OCI-LY3 (cell line): ENCODE results near the gene SIGLEC11.

Experiments used
- H2AFZ ChIP-seq: fragments of 200-600, 300-600 bp; shearing (Covaris generic); 2 replicates; pipeline ENCODE4 v1.6.0; 2014; ENCODE audit warnings: antibody characterized with exemption, low read depth, low read length
- H3K27ac ChIP-seq: fragments of 200-600, 300-600 bp; sonication (generic); 2 replicates; pipeline ENCODE4 v1.5.1; 2014; ENCODE audit warnings: mild to moderate bottlenecking, low read length, moderate library complexity, mixed read lengths
- H3K27me3 ChIP-seq: fragments of 200-600, 300-600 bp; sonication (generic); 2 replicates; pipeline ENCODE4 v1.6.1; 2014; ENCODE audit warnings: low read depth, low read length, mixed read lengths
- H3K36me3 ChIP-seq: fragments of 200-600, 300-600 bp; sonication (generic); replicated peaks from 2 replicates; pipeline ENCODE3; 2014; ENCODE audit warnings: low read depth, low read length, mixed read lengths
- H3K4me1 ChIP-seq: fragments of 300-600, 200-600 bp; sonication (generic); 2 replicates; pipeline ENCODE4 v1.6.1; 2014; ENCODE audit warnings: low read length, mixed read lengths
- H3K4me2 ChIP-seq: fragments of 200-600, 300-600 bp; sonication (generic); 2 replicates; pipeline ENCODE4 v1.6.1; 2014; ENCODE audit warnings: low read length, mixed read lengths
- H3K4me3 ChIP-seq: fragments of 300-600, 200-600 bp; sonication (generic); 2 replicates; pipeline ENCODE4 v1.5.1; 2014; ENCODE audit warnings: antibody characterized with exemption, mild to moderate bottlenecking, low read length, moderate library complexity
- H3K79me2 ChIP-seq: fragments of 300-600, 200-600 bp; shearing (Covaris generic); 2 replicates; pipeline ENCODE4 v1.6.1; 2014; ENCODE audit warnings: mild to moderate bottlenecking, low read length, mixed read lengths
- H3K9ac ChIP-seq: fragments of 300-600, 200-600 bp; shearing (Covaris generic); 2 replicates; pipeline ENCODE4 v1.6.0; 2014; ENCODE audit warnings: mild to moderate bottlenecking, low read length, moderate library complexity
- H3K9me3 ChIP-seq: fragments of 200-600, 300-600 bp; shearing (Covaris generic); 2 replicates; pipeline ENCODE4 v1.6.1; 2014; ENCODE audit warnings: low read length, mixed read lengths; ENCODE audit not compliant: insufficient read depth
- H4K20me1 ChIP-seq: fragments of 200-600, 300-600 bp; sonication (generic); 2 replicates; pipeline ENCODE4 v1.6.1; 2016; ENCODE audit warnings: low read length, mixed read lengths; ENCODE audit not compliant: insufficient read depth
- EZH2phosphoT487 ChIP-seq: fragments of 200-600 bp; shearing (Covaris generic); IDR thresholded peaks from 2 replicates; pipeline ENCODE4 v1.6.1; 2018; ENCODE audit warnings: antibody characterized with exemption, mixed run types, low read depth
- TF ChIP-seq, protein P1 (sequence below): fragments of 200-600, 300-600 bp; sonication (generic); IDR thresholded peaks from 2 replicates; pipeline ENCODE4 v1.5.1; 2014; ENCODE audit warnings: antibody characterized with exemption, low read length, low read depth

Gene SIGLEC11

DNA sequence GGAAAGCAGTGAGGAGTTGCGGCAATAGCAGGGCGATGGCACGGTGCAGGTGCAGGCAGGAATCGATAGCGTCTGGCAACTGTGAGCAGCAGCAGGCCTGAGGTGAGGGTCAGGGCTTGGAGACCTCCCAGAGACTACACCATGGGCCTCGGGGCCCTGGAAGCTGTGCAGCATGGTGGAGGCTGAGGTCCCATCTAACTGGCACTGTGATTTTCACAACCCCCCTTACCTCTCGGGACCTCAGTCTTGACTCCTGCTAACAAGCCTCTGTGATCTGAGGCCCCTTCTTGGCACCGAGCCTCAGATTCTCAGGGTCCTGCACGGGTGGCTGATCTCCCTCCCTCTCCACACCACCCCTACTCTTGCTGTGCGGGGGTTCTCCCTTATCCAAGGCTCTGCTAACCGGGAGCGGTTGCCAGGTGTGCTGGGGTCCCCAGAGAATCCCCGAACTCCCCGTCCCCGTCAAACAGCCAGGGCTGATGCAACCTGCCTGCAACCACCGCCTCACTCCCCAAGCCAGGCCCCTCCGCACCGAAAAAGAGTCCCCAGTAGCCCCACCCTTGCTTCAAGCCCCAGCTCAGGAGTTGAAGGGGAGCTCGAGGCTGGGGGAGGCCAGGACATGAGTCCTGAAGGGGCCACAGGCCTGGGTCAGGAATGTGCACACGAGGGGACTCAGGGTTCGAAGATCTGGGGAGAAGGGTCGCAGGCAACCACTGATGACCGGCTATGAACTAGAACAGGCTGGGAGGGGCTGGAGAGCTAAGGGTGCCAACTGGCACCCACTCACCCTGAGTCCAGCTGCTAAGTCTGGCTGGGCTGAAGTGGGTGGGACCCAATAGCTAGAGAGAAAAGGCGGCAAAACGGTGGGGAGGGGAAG is 36.7 kb downstream of the SIGLEC11 start:
- H3K27ac ChIP-seq, result peak overlapping the region; percentile 94
- H3K36me3 ChIP-seq, result peaks cover 31% of the 10 kb centered on the region
- no peaks in the 10 kb centered on the region for H4K20me1 ChIP-seq
- TF ChIP-seq, protein P1, sequence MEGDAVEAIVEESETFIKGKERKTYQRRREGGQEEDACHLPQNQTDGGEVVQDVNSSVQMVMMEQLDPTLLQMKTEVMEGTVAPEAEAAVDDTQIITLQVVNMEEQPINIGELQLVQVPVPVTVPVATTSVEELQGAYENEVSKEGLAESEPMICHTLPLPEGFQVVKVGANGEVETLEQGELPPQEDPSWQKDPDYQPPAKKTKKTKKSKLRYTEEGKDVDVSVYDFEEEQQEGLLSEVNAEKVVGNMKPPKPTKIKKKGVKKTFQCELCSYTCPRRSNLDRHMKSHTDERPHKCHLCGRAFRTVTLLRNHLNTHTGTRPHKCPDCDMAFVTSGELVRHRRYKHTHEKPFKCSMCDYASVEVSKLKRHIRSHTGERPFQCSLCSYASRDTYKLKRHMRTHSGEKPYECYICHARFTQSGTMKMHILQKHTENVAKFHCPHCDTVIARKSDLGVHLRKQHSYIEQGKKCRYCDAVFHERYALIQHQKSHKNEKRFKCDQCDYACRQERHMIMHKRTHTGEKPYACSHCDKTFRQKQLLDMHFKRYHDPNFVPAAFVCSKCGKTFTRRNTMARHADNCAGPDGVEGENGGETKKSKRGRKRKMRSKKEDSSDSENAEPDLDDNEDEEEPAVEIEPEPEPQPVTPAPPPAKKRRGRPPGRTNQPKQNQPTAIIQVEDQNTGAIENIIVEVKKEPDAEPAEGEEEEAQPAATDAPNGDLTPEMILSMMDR, result no peak
- TF ChIP-seq EZH2phosphoT487, result no peak
- peaks cover 84% of the 10 kb centered on the region for H3K79me2 ChIP-seq
- H3K4me2 ChIP-seq, result peak overlapping the region; percentile 87
- H3K27me3 ChIP-seq, result no peaks in the 10 kb centered on the region
- peak overlapping the region; percentile 60 for H3K4me3 ChIP-seq
- H2AFZ ChIP-seq, result no peak overlapping the region
- 0 out of 2 replicates have a peak, but pooled peaks cover 3% of the 10 kb centered on the region for H3K9me3 ChIP-seq
- H3K9ac ChIP-seq, result peak overlapping the region; percentile 93
- peaks cover 90% of the 10 kb centered on the region for H3K4me1 ChIP-seq

DNA sequence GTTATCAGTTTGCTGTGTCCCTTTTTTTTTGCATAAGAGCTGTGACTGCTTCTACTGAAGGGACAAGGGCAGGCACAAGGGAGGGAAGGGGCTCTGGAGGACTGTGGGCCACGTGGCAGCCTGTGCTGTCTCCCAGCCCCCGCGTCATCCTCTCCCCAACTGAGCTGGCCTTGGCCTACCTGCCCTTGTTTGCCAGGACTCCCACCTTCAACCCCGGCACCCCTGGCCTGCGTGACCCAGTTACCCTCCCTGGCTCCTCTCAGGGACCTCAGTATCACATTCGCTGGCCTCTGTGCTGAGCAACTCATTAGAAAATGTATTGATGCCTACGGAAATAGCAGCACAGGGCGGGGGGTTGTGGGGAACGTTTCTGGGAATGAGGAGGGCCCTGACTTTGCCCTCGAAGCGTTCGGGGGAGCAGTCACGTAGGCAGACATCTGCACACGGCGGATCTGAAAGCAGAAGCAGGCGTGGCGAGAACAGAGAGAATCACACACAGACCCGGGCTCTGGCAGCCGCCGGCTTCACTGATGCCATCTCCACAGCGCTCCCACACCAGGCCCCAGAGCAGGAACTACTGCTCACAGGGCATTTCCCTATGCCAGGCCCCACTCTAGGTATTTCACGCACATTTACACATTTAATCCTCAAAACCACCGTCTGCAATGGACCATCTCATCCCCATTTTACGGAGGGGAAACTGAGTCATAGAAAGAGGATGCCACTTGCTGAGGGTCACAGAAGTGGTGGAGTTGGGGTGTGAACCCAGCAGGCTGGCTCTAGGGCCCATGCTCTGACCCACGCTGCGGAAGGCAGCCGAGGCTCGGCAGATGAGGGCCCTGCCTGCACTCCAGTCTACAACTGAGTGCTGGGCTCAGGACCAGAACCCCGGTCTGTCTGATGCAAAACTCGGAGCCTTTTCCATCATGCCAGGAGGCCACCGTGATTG is 37.6 kb downstream of the SIGLEC11 start:
- Histone ChIP-seq H3K4me2 (peak overlapping the region; percentile 95), H3K9ac (peak overlapping the region; percentile 93)

DNA sequence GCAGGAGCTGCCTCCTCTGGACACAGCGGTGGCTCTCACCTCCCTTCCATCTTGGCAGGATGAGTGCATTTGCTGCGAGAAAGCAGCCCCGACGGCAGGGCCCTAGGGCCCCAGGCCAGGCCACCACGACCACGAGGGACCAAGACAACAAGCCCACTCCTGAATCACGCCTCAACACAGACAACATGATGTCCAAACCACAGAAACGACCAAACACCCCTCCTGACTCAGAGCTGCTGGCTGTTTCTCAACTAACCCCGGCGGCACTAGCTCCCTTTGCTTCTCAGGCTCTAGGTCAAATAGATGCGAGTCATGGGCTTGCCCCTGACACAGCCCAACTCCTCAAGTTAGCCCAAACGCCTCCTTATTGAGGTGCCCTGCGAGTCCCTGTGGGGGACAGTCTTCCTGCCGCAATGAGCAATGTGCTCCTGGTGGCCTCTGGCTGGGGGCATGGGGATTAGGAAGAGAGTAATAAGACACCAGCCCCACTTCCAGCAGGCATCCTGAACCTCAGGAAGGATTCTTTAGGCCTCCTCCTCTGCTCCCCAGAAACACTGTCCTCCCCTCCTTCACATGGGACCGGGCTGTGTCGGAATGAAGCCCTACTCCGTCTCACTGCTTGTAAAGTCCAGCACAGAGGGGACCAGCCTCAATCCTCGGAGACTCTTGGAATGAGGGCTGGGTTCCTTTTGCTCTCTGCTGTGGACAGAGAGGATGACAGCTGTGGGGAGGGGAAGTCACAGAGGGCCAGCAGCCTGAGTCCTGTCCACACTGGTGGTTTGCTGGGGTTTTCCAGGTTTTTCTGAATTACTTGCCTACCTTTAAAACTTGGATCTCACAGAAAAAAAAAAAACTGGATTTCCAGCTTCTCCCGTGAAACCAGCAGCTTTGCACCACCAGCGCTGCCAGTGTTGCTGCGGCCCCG is 38.8 kb downstream of the SIGLEC11 start:
- H3K9ac ChIP-seq, result peak overlapping the region; percentile 93

More for the DNA sequence above, 37.6 kb downstream of the SIGLEC11 start:
- Histone ChIP-seq H3K9me3 (0 out of 2 replicates have a peak, but pooled peaks cover 3% of the 10 kb centered on the region), H3K27me3 (no peaks in the 10 kb centered on the region), H3K79me2 (peaks cover 82% of the 10 kb centered on the region), H3K4me1 (peaks cover 93% of the 10 kb centered on the region), H3K36me3 (peaks cover 30% of the 10 kb centered on the region), H3K27ac (peak overlapping the region; percentile 94), H4K20me1 (no peaks in the 10 kb centered on the region), H2AFZ (no peak overlapping the region), H3K4me3 (peak overlapping the region; percentile 74)
- no peak for TF ChIP-seq EZH2phosphoT487
- TF ChIP-seq, protein P1, result no peak

More for the DNA sequence above, 38.8 kb downstream of the SIGLEC11 start:
- Histone ChIP-seq H3K4me3 (peak overlapping the region; percentile 74), H4K20me1 (no peaks in the 10 kb centered on the region), H3K27me3 (no peaks in the 10 kb centered on the region), H3K79me2 (peaks cover 82% of the 10 kb centered on the region), H3K9me3 (no peaks in the 10 kb centered on the region), H3K4me2 (peak overlapping the region; percentile 95), H3K4me1 (peaks cover 93% of the 10 kb centered on the region), H3K36me3 (peaks cover 26% of the 10 kb centered on the region), H2AFZ (no peak overlapping the region), H3K27ac (peak overlapping the region; percentile 94)
- no peak for TF ChIP-seq EZH2phosphoT487
- TF ChIP-seq, protein P1, result no peak
